CD4-positive, alpha-beta T cell treated with Interleukin-4 for 1 hour (primary cell): ENCODE data around the gene BZW2.

ENCODE experiments used
- DNase-seq, 2 donors: peaks; one replicate each; pipeline ENCODE4 v3.0.0-alpha.2; 2020 to 2022

The BZW2 gene

GRCh38 chr7:16645593-16646471, at the start of gene BZW2, which contains the start of gene ANKMY2:
Gene BZW2 (plus strand): TSS chr7:16646181. CDS start chr7:16665444, 19,263 bp downstream.
Gene ANKMY2 (minus strand): TSS chr7:16645754. CDS start chr7:16645573, 181 bp downstream.
- DNase-seq: peak; percentile 94 to 95

GRCh38 chr7:16598015-16598414, 48.0 kb upstream of the BZW2 start:
- DNase-seq: no peak

GRCh38 chr7:16599860-16600259, 46.1 kb upstream of the BZW2 start:
- no peak for DNase-seq

- no peak for DNase-seq
These were observed 42.3 kb upstream of the BZW2 start for GRCh38 chr7:16603633-16604032.

- no peak for DNase-seq
These were observed 41.9 kb upstream of the BZW2 start for GRCh38 chr7:16604054-16604453.

- no peak for DNase-seq
These were observed 39.3 kb upstream of the BZW2 start for GRCh38 chr7:16606704-16607103.

- no peak for DNase-seq
These were observed 36.0 kb upstream of the BZW2 start for GRCh38 chr7:16609842-16610450.

- no peak for DNase-seq
These were observed 34.3 kb upstream of the BZW2 start for GRCh38 chr7:16611711-16612110.

- no peak for DNase-seq
These were observed 30.8 kb upstream of the BZW2 start for GRCh38 chr7:16615228-16615627.

- DNase-seq: no peak
These were observed 29.9 kb upstream of the BZW2 start for GRCh38 chr7:16616122-16616521.

GRCh38 chr7:16616542-16616941, 29.4 kb upstream of the BZW2 start:
- no peak for DNase-seq

- no peak for DNase-seq
These were observed 26.0 kb upstream of the BZW2 start for GRCh38 chr7:16619979-16620408.

- no peak for DNase-seq
These were observed 19.6 kb upstream of the BZW2 start for GRCh38 chr7:16626388-16626787.

- no peak for DNase-seq
These were observed 18.7 kb upstream of the BZW2 start for GRCh38 chr7:16627236-16627635.

- no peak for DNase-seq
These were observed 15.3 kb upstream of the BZW2 start for GRCh38 chr7:16630654-16631053.

GRCh38 chr7:16634271-16634738, 11.7 kb upstream of the BZW2 start:
- no peak for DNase-seq

GRCh38 chr7:16636555-16637101, 9.4 kb upstream of the BZW2 start:
- DNase-seq: no peak

- no peak for DNase-seq
These were observed 8.6 kb upstream of the BZW2 start for GRCh38 chr7:16637379-16637778.

GRCh38 chr7:16638282-16639280, 7.4 kb upstream of the BZW2 start:
- DNase-seq: no peak

- DNase-seq: no peak
These were observed 1.8 kb upstream of the BZW2 start for GRCh38 chr7:16644157-16644556.

GRCh38 chr7:16644636-16645592, 1.1 kb upstream of the BZW2 start:
- peak; percentile 49 to 59 for DNase-seq
